ENCODE results near the gene SH3BP2. TPM values are rescaled to one million over a fixed set of nuclear protein-coding genes. Genes with fewer than 3 reads are reported as not detected.

SH3BP2 gene
- total RNA-seq, 6 experiments from 2014 or later = 17.6 to 25.4 (median 20.5) TPM

DNA sequence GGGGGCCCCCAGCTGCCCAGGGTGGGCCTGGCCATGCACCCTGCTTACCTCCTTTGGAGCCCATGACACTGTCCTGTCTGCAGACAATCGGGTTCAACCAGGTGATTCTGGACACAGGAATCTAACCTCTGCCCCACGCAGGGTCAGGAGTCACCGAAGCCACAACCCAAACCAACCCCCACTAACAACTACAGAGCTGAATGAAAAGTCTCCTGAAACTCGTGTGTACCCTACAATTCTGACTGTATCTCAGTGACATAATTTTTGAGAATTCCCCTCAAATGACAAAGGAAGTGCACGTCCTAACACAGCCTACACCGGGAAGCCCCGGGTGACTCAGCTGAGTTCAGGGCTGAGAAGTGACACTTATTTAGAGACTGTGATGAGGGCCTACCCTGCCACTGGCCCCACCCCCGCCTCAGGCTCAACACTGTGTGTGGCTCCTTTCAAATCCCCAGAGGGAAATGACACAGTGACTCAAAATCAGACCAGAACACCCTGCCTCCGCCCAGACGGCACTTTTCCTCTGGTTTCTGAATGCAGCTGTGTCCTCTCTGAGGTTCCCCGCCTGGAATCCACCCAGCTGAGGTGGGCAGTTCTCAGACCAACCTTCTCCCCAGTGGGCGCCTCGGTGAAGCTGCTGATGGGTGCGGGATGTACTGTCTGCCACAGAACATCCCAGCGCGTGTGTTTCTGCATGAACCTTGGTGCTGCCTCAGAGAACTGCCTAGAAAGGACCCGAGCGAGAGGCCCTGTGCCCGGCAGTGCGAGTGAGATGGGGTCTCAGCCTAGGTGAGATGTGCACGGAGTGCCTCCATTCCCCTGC is 46.7 kb upstream of the SH3BP2 start:
- H3K36me3 Mint-ChIP-seq (ENCODE audit: low read depth) = peaks cover 24% of the 10 kb centered on the region
- H3K4me3 Mint-ChIP-seq = no peak overlapping the region; the same call in none of the 2 replicates

DNA sequence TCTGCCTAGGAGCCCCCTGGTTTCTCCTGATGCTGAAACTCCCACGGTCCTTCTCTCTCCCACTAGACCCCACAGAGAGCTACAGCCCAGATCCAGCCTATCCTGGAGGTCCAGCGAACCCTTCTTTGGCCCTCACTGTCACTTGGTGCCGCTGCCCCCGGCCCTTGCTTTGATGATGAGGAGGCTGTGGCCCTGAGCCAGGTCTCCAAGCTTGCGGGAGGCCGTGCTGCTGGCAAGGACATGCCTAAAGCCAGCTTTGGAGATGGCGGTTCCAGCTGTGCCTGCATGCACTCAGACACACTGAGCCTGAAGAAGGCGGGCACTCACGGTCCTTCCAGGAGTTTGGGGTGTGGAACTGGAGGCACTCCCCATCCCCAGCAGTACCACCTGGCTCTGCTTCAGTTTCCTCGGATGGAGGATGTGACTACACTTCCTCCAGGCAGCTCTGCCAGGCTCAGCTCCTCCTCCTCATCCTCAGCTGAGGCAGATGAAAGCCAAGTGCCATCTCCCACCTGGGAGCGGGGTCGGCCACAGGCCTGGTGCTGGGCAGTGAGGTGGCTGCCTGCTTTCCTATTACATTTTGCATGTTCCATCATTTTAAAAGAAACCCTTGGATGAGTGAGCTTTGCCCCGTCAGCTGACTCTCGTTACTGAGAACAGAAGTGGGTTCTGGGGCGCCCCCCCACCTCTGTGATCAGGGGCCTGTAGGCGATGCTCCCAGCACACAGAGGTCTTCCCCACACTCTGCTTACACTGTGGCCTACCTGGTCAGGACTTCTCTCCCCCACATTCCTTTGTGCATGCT is 45.8 kb upstream of the SH3BP2 start:
- H3K27ac Mint-ChIP-seq = peak overlapping the region; percentile 86

More for the DNA sequence above, 46.7 kb upstream of the SH3BP2 start:
- H3K27me3 Mint-ChIP-seq (ENCODE audit: insufficient read depth) = no peaks in the 10 kb centered on the region; the same call in 1 of the 2 replicates
- no peaks in the 10 kb centered on the region for H3K9me3 Mint-ChIP-seq
- TF ChIP-seq, protein P1, sequence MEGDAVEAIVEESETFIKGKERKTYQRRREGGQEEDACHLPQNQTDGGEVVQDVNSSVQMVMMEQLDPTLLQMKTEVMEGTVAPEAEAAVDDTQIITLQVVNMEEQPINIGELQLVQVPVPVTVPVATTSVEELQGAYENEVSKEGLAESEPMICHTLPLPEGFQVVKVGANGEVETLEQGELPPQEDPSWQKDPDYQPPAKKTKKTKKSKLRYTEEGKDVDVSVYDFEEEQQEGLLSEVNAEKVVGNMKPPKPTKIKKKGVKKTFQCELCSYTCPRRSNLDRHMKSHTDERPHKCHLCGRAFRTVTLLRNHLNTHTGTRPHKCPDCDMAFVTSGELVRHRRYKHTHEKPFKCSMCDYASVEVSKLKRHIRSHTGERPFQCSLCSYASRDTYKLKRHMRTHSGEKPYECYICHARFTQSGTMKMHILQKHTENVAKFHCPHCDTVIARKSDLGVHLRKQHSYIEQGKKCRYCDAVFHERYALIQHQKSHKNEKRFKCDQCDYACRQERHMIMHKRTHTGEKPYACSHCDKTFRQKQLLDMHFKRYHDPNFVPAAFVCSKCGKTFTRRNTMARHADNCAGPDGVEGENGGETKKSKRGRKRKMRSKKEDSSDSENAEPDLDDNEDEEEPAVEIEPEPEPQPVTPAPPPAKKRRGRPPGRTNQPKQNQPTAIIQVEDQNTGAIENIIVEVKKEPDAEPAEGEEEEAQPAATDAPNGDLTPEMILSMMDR (IDR thresholded peaks at IDR 0.05) = no peak
- H3K4me1 Mint-ChIP-seq (ENCODE audit: low read depth) = peaks cover 39% of the 10 kb centered on the region
- H3K27ac Mint-ChIP-seq = peak overlapping the region; percentile 86
- DNase-seq = peak; percentile 77

DNA sequence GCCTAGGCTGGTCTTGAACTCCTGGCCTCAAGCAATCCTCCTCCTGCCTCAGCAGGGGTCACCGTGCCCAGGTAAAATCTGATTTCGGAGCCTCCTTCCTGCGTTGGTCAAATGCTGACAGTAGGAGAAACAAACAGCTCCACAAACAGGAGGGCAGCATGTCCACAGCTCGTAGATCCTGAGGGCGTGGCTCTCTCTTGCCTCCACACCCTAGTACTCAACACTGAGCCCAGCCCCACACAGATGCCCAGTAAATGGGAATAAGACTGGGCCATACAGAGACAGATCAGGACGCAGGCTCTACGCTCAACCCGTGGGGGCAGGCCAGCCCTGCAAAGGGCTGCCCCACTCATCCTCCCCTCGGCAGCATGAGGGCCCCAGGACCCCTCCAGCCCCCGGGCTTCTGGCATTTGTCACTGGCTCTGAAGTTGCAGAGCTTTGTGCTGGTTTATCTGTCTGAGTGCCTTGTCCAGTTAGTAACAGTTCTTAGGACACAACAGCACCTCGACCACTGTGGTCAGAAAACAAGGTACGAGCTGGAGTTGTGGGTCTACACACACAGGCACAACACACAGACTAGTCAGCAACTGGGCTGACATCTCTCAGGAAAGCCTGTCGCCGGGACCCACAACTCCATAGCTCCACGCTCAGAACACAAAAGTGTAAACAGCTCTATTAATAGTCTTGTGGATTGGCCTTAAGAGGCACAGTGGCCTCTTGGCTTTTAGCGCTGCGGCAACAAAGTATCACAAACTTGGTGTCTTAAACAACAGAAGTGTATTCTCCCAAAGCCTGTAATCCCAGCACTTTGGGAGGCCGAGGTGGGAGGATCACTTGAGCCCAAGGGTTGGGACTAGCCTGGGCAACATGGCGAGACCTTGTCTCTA is 41.9 kb upstream of the SH3BP2 start:
- H3K4me1 Mint-ChIP-seq (ENCODE audit: low read depth) = peaks cover 35% of the 10 kb centered on the region
- no peak for DNase-seq
- no peak overlapping the region; the same call in 1 of the 2 replicates for H3K27ac Mint-ChIP-seq
- TF ChIP-seq, protein P1 (IDR thresholded peaks at IDR 0.05) = no peak
- no peak overlapping the region for H3K4me3 Mint-ChIP-seq
- peaks cover 7% of the 10 kb centered on the region for H3K36me3 Mint-ChIP-seq (ENCODE audit: low read depth)
- H3K9me3 Mint-ChIP-seq = no peaks in the 10 kb centered on the region
- H3K27me3 Mint-ChIP-seq (ENCODE audit: insufficient read depth) = no peaks in the 10 kb centered on the region; the same call in 1 of the 2 replicates

More for the DNA sequence above, 45.8 kb upstream of the SH3BP2 start:
- TF ChIP-seq, protein P1 (IDR thresholded peaks at IDR 0.05) = no peak
- no peak for DNase-seq
- H3K9me3 Mint-ChIP-seq = no peaks in the 10 kb centered on the region
- H3K27me3 Mint-ChIP-seq (ENCODE audit: insufficient read depth) = no peaks in the 10 kb centered on the region; the same call in 1 of the 2 replicates
- peaks cover 30% of the 10 kb centered on the region for H3K4me1 Mint-ChIP-seq (ENCODE audit: low read depth)
- peaks cover 18% of the 10 kb centered on the region for H3K36me3 Mint-ChIP-seq (ENCODE audit: low read depth)
- H3K4me3 Mint-ChIP-seq = peak overlapping the region; percentile 17; the same call in 1 of the 2 replicates

DNA sequence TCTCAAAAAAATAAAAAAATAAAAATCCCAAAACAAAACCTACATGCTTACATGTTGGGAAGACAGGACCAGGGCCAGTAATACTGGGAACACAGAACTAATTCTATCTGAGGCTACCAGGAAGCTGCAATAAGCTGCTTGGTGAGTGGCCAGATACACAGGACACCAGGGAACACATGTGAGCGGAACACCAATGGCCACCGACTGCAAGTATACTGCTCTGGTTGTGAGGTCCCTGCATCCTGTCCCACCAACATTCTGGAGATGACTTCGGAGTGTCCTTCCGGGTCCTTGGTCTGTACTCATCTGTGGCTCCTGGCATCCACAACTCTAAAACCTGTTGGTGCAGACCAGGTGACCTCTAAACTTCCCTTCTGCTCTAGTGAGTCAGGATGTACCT is 39.4 kb upstream of the SH3BP2 start:
- Mint-ChIP-seq H3K27ac (no peak overlapping the region), H3K36me3 (ENCODE audit: low read depth) (no peaks in the 10 kb centered on the region), H3K9me3 (no peaks in the 10 kb centered on the region), H3K4me1 (ENCODE audit: low read depth) (peaks cover 16% of the 10 kb centered on the region), H3K27me3 (ENCODE audit: insufficient read depth) (no peaks in the 10 kb centered on the region), H3K4me3 (no peak overlapping the region)
- no peak for DNase-seq
- TF ChIP-seq, protein P1 (IDR thresholded peaks at IDR 0.05) = no peak

All from HFFc6 (cell line).